ENCODE results near the gene FAM219A.

The FAM219A gene

GRCh38 chr9:34437006-34437925 is 21.1 kb downstream of the FAM219A start:
- peak; percentile 21 to 51 (median 33) for DNase-seq
- no peaks in the 10 kb centered on the region for H3K27me3 ChIP-seq (replicated peaks; ENCODE audit: control insufficient read depth, insufficient read depth, low read length, poor library complexity, severe bottlenecking)
- no peak overlapping the region for H3K27ac ChIP-seq (ENCODE audit: insufficient read depth, low read length, poor library complexity, severe bottlenecking)
- H3K36me3 ChIP-seq (ENCODE audit: control insufficient read depth, insufficient read depth, low read length): no peaks in the 10 kb centered on the region
- H3K4me3 ChIP-seq (ENCODE audit: insufficient read depth, low read depth, low read length, poor library complexity, severe bottlenecking): no peak overlapping the region
- H3K4me1 ChIP-seq (ENCODE audit: control insufficient read depth, insufficient read depth, low read length, poor library complexity, severe bottlenecking): peaks cover 6% of the 10 kb centered on the region
- no peaks in the 10 kb centered on the region for H3K9me3 ChIP-seq (ENCODE audit: control insufficient read depth, low read length)

DNA sequence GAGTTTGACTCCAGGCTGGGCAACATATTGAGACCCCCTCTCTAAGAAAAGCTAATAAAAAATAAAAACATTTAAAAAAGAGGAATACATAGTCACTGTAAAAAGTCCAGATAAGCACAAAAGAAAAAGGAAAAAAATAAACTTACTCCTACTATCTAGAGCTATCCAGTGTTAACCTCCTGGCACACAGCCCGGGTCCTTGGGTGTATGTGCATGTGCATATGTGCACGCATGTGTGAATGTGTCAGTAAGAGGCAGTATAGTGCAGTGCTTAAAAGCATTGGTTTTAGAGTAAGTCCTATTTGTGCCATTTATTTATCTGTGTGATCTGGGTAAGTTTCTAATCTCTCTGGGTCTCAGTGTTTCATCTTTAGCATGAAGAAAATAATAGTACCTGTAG is 26.7 kb downstream of the FAM219A start:
- no peak overlapping the region for H3K27ac ChIP-seq (ENCODE audit: insufficient read depth, low read length, poor library complexity, severe bottlenecking)
- H3K4me1 ChIP-seq (ENCODE audit: control insufficient read depth, insufficient read depth, low read length, poor library complexity, severe bottlenecking): no peaks in the 10 kb centered on the region
- no peak for DNase-seq
- no peaks in the 10 kb centered on the region for H3K27me3 ChIP-seq (replicated peaks; ENCODE audit: control insufficient read depth, insufficient read depth, low read length, poor library complexity, severe bottlenecking)
- H3K36me3 ChIP-seq (ENCODE audit: control insufficient read depth, insufficient read depth, low read length): no peaks in the 10 kb centered on the region
- H3K4me3 ChIP-seq (ENCODE audit: insufficient read depth, low read depth, low read length, poor library complexity, severe bottlenecking): no peak overlapping the region
- no peaks in the 10 kb centered on the region for H3K9me3 ChIP-seq (ENCODE audit: control insufficient read depth, low read length)

- H3K9me3 ChIP-seq (ENCODE audit: control insufficient read depth, low read length): no peaks in the 10 kb centered on the region
- no peaks in the 10 kb centered on the region for H3K36me3 ChIP-seq (ENCODE audit: control insufficient read depth, insufficient read depth, low read length)
- H3K27ac ChIP-seq (ENCODE audit: insufficient read depth, low read length, poor library complexity, severe bottlenecking): no peak overlapping the region
- DNase-seq: no peak
- H3K27me3 ChIP-seq (replicated peaks; ENCODE audit: control insufficient read depth, insufficient read depth, low read length, poor library complexity, severe bottlenecking): no peaks in the 10 kb centered on the region
- H3K4me3 ChIP-seq (ENCODE audit: insufficient read depth, low read depth, low read length, poor library complexity, severe bottlenecking): no peak overlapping the region
- no peaks in the 10 kb centered on the region for H3K4me1 ChIP-seq (ENCODE audit: control insufficient read depth, insufficient read depth, low read length, poor library complexity, severe bottlenecking)
These were observed 27.4 kb downstream of the FAM219A start for GRCh38 chr9:34430843-34431437.

DNA sequence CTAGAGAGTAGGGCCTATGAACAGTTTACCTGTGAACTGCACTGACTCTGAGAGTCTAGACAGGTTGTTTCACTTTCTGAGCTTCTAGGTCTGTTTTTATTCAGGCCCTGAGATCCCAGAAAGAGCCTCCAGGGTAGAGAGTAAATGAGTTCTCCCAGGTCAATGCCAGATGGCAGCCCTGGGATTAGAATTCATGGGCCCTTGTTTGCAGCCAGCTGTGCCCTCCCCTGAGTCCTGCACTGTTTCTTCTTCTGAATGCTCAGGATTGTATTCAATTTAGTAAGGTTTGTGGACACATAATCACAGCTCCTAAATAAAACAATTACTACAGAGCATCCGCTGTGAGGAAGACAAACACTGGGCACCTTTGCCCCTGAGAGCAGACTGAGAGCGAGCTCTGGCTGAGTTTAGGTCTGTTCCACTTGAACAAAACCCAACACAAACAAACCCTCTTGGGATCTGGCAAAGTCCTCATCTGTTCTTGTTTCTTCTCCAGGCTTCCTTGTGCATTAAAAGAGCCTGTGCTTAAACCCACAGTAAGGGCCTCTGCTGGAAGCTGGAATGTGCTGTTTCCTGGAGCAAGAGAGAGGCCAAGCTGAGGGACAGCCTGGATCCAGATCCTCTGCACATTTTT is 29.9 kb downstream of the FAM219A start:
- no peaks in the 10 kb centered on the region for H3K27me3 ChIP-seq (replicated peaks; ENCODE audit: control insufficient read depth, insufficient read depth, low read length, poor library complexity, severe bottlenecking)
- H3K36me3 ChIP-seq (ENCODE audit: control insufficient read depth, insufficient read depth, low read length): no peaks in the 10 kb centered on the region
- no peaks in the 10 kb centered on the region for H3K4me1 ChIP-seq (ENCODE audit: control insufficient read depth, insufficient read depth, low read length, poor library complexity, severe bottlenecking)
- H3K4me3 ChIP-seq (ENCODE audit: insufficient read depth, low read depth, low read length, poor library complexity, severe bottlenecking): no peak overlapping the region
- no peak overlapping the region for H3K27ac ChIP-seq (ENCODE audit: insufficient read depth, low read length, poor library complexity, severe bottlenecking)
- no peaks in the 10 kb centered on the region for H3K9me3 ChIP-seq (ENCODE audit: control insufficient read depth, low read length)
- no peak for DNase-seq

GRCh38 chr9:34426347-34427074 is 31.9 kb downstream of the FAM219A start:
- no peaks in the 10 kb centered on the region for H3K36me3 ChIP-seq (ENCODE audit: control insufficient read depth, insufficient read depth, low read length)
- H3K4me3 ChIP-seq (ENCODE audit: insufficient read depth, low read depth, low read length, poor library complexity, severe bottlenecking): no peak overlapping the region
- DNase-seq: no peak
- no peaks in the 10 kb centered on the region for H3K4me1 ChIP-seq (ENCODE audit: control insufficient read depth, insufficient read depth, low read length, poor library complexity, severe bottlenecking)
- no peaks in the 10 kb centered on the region for H3K27me3 ChIP-seq (replicated peaks; ENCODE audit: control insufficient read depth, insufficient read depth, low read length, poor library complexity, severe bottlenecking)
- H3K27ac ChIP-seq (ENCODE audit: insufficient read depth, low read length, poor library complexity, severe bottlenecking): no peak overlapping the region
- no peaks in the 10 kb centered on the region for H3K9me3 ChIP-seq (ENCODE audit: control insufficient read depth, low read length)

DNA sequence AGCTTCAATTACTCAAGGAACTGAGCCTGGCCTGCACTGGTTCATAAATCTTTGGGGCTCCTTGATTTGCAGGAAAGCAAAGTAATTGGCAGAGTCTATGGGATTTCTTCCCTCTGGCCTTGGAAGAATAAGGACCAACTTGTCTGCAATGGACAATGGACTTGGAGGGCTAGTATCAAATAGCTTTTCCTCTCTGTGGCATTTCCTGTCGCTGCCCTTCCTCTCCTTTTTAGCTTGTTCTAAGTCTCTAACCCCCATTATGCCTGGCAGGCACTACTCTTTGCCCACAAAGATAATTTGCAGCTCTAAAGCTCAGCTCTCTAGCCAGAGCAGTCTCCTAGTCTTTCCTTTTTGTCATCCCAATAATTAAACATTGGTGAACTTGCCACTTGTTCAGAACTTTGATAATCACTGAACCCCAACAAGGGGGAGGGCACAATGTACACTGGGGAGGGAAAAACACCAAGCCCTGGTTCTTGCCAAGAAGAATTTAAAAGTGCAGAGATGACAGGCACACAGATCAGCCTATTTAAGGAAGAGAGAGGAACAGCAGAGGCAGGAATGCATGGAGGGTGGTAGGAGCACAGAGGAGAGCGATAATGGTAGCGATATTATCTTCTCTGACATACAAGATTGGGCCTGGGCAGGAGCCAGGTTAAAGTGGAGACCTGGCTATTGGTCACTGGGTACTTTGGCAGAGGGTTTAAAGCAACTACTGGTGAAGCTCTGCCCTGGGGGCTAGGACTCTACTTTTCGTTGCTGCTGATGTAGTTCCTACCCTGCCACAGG is 38.5 kb downstream of the FAM219A start:
- Histone ChIP-seq H3K4me1 (ENCODE audit: control insufficient read depth, insufficient read depth, low read length, poor library complexity, severe bottlenecking) (no peaks in the 10 kb centered on the region), H3K9me3 (ENCODE audit: control insufficient read depth, low read length) (no peaks in the 10 kb centered on the region), H3K4me3 (ENCODE audit: insufficient read depth, low read depth, low read length, poor library complexity, severe bottlenecking) (no peak overlapping the region), H3K27me3 (replicated peaks; ENCODE audit: control insufficient read depth, insufficient read depth, low read length, poor library complexity, severe bottlenecking) (no peaks in the 10 kb centered on the region), H3K36me3 (ENCODE audit: control insufficient read depth, insufficient read depth, low read length) (no peaks in the 10 kb centered on the region), H3K27ac (ENCODE audit: insufficient read depth, low read length, poor library complexity, severe bottlenecking) (no peak overlapping the region)
- DNase-seq: no peak

DNA sequence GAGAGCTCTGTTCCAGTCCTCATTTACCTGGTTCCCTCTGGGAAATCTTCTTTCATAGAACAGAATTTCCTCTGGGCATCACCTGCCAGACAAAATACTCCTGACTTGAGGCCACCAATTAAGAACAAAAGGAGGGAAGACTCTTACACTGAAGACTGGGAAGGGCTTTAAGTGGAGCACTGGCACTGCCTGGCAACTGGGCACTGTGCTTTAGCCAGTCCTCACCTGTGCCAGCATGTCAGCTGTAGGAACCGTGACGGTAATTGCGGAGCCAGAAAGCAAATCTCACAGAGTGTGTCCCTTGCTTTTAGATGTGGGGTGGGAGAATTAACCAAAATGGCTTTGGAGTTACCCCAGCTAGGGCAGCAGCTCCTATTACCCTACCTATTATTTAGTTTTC is 40.6 kb downstream of the FAM219A start:
- no peak for DNase-seq
- Histone ChIP-seq H3K9me3 (ENCODE audit: control insufficient read depth, low read length) (no peaks in the 10 kb centered on the region), H3K4me1 (ENCODE audit: control insufficient read depth, insufficient read depth, low read length, poor library complexity, severe bottlenecking) (no peaks in the 10 kb centered on the region), H3K4me3 (ENCODE audit: insufficient read depth, low read depth, low read length, poor library complexity, severe bottlenecking) (no peak overlapping the region), H3K27me3 (replicated peaks; ENCODE audit: control insufficient read depth, insufficient read depth, low read length, poor library complexity, severe bottlenecking) (no peaks in the 10 kb centered on the region), H3K27ac (ENCODE audit: insufficient read depth, low read length, poor library complexity, severe bottlenecking) (no peak overlapping the region), H3K36me3 (ENCODE audit: control insufficient read depth, insufficient read depth, low read length) (no peaks in the 10 kb centered on the region)

DNA sequence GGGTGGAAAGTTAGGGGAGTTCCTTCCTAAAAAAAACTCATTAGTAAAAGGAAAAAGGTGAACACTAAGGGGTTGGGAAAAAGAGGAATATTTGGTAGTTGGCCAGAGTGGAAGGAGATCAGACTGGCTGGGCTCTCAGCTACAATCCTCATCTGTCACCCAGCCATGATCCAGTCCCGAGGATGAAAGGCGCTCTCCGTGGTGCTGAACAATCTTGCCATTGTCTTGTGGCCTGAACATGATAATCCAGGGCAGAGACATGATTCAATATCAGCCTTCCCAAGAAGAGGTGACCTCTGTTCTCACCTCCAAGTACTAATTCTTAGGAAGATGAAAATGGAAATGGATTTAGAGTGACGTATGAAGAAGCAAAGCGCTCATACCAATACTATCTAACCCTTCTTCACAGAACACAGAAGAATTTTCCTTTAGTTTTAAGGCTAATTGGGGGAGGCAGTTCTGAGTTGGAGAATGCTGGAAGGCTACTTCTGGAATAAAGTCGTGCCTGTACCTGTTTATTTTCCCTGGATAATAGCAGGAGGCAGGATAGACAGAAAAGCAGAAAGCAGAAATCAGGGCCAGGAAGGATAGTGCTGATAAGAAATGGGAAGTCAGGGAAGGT is 45.0 kb downstream of the FAM219A start:
- H3K4me1 ChIP-seq (ENCODE audit: control insufficient read depth, insufficient read depth, low read length, poor library complexity, severe bottlenecking): no peaks in the 10 kb centered on the region
- H3K36me3 ChIP-seq (ENCODE audit: control insufficient read depth, insufficient read depth, low read length): no peaks in the 10 kb centered on the region
- H3K27ac ChIP-seq (ENCODE audit: insufficient read depth, low read length, poor library complexity, severe bottlenecking): no peak overlapping the region
- no peak for DNase-seq
- H3K27me3 ChIP-seq (replicated peaks; ENCODE audit: control insufficient read depth, insufficient read depth, low read length, poor library complexity, severe bottlenecking): no peaks in the 10 kb centered on the region
- H3K4me3 ChIP-seq (ENCODE audit: insufficient read depth, low read depth, low read length, poor library complexity, severe bottlenecking): no peak overlapping the region
- H3K9me3 ChIP-seq (ENCODE audit: control insufficient read depth, low read length): no peaks in the 10 kb centered on the region

- DNase-seq: no peak
- Histone ChIP-seq H3K4me3 (ENCODE audit: insufficient read depth, low read depth, low read length, poor library complexity, severe bottlenecking) (no peak overlapping the region), H3K36me3 (ENCODE audit: control insufficient read depth, insufficient read depth, low read length) (no peaks in the 10 kb centered on the region), H3K27me3 (replicated peaks; ENCODE audit: control insufficient read depth, insufficient read depth, low read length, poor library complexity, severe bottlenecking) (no peaks in the 10 kb centered on the region), H3K9me3 (ENCODE audit: control insufficient read depth, low read length) (no peaks in the 10 kb centered on the region), H3K27ac (ENCODE audit: insufficient read depth, low read length, poor library complexity, severe bottlenecking) (no peak overlapping the region), H3K4me1 (ENCODE audit: control insufficient read depth, insufficient read depth, low read length, poor library complexity, severe bottlenecking) (no peaks in the 10 kb centered on the region)
These were observed 46.0 kb downstream of the FAM219A start for GRCh38 chr9:34412336-34412735.
